ENCODE data around the gene BLZF1. TPM values are rescaled to one million over a fixed set of nuclear protein-coding genes. Genes with fewer than 3 reads are reported as not detected.

Gene BLZF1, protein sequence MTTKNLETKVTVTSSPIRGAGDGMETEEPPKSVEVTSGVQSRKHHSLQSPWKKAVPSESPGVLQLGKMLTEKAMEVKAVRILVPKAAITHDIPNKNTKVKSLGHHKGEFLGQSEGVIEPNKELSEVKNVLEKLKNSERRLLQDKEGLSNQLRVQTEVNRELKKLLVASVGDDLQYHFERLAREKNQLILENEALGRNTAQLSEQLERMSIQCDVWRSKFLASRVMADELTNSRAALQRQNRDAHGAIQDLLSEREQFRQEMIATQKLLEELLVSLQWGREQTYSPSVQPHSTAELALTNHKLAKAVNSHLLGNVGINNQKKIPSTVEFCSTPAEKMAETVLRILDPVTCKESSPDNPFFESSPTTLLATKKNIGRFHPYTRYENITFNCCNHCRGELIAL
- polyA plus RNA-seq (2013, experiment 1 of 2) = 7.5 TPM
- 7.2 TPM for polyA plus RNA-seq (2013, experiment 2 of 2)

DNA sequence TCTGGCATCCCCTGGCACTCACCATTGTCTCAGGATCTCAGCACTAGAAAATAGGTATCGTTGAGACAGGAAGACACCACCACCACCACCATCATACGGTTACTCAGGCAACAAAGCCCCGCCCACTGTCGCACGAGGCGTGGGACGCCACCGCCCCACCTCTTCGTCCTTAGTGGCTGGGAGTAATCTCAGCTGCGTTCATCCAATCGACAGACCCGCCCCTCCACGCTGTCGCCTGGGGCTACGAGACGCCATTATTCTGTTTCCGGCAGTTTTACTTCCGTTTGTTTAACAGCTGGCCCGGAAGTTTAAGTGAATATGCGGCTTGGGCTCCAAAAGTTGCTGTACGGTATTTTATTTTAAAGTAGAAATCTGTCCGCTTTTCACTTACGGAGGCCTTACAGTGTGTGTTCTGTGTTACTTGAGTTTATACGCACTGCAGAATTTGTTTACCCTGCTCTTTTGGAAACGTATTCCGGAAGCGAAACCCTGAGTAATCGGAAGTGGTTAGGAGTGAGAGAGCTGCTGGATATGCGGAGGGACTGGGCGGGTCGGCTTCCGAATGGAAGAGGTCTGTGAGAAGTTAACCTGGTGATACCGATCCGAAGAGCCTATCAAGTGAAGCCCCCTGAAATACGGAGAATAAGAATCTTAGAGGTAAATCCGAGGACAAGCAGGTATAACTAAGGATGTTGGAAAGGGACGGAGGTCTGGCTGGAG is at the start of gene BLZF1, which contains the start of gene NME7:
Gene BLZF1 (plus strand): TSS at position 510 of the 720 bp plus-strand sequence. CDS start 1,328 bp downstream, outside the sequence.
Gene NME7 (minus strand): TSS at position 112 of the 720 bp plus-strand sequence. CDS start 87 bp downstream, at position 25.
- Histone ChIP-seq H3K9me3 (replicated peaks in 1 of 2; ENCODE audit: control insufficient read depth in 2 of 2, insufficient read depth in 1 of 2, low read depth in 1 of 2, low read length in 2 of 2) (peaks cover 2 to 3% of the 10 kb centered on the region in 2 donors), H3K4ac (ENCODE audit: low read length) (peak within 1 kb of the TSS; percentile 93), H2BK15ac (ENCODE audit: low read length) (no peak within 1 kb of the TSS), H3K18ac (ENCODE audit: low read length) (peak within 1 kb of the TSS; percentile 44), H3K23ac (ENCODE audit: low read depth, low read length, poor library complexity) (no peak within 1 kb of the TSS), H3K4me2 (ENCODE audit: insufficient read depth, low read length, poor library complexity, severe bottlenecking) (peak within 1 kb of the TSS; percentile 77), H4K8ac (ENCODE audit: low read depth, low read length) (no peak within 1 kb of the TSS), H4K91ac (ENCODE audit: low read depth, low read length, poor library complexity) (no peak within 1 kb of the TSS), H3K36me3 (replicated peaks in 1 of 2; ENCODE audit: control insufficient read depth in 2 of 2, insufficient read depth in 2 of 2, low read length in 2 of 2) (peaks cover 0 to 34% of the 10 kb centered on the region in 2 donors), H3K14ac (ENCODE audit: low read length) (peak within 1 kb of the TSS; percentile 56), H3K4me3 (ENCODE audit: low read length in 2 of 2) (peak within 1 kb of the TSS; percentile 72 to 92), H2AFZ (ENCODE audit: low read length) (peak within 1 kb of the TSS; percentile 89), H3K27ac (replicated peaks; ENCODE audit: low read length) (peak within 1 kb of the TSS; percentile 64), H3K4me1 (ENCODE audit: control insufficient read depth in 2 of 2, insufficient read depth in 1 of 2, low read depth in 1 of 2, low read length in 2 of 2) (peaks cover 2 to 5% of the 10 kb centered on the region in 2 donors), H3K27me3 (ENCODE audit: control insufficient read depth in 3 of 3, insufficient read depth in 3 of 3, low read depth in 1 of 3, low read length in 3 of 3) (no peaks in the 10 kb centered on the region), H3K79me1 (ENCODE audit: low read depth, low read length) (peaks cover 4% of the 10 kb centered on the region), H3K9ac (ENCODE audit: low read depth, low read length, poor library complexity) (peak within 1 kb of the TSS; percentile 84), H2BK120ac (ENCODE audit: low read depth, low read length) (no peak within 1 kb of the TSS), H2BK5ac (ENCODE audit: low read length) (peak within 1 kb of the TSS; percentile 71), H2AK5ac (ENCODE audit: low read depth, low read length) (no peak within 1 kb of the TSS), H2BK12ac (ENCODE audit: low read length) (no peak within 1 kb of the TSS)
- no CpG with 5 or more reads among the region's 37 CpGs for WGBS, 2 donors (ENCODE audit: extremely low coverage in 2 of 2, insufficient read length in 2 of 2, insufficient replicate concordance in 1 of 2)
- DNase-seq (ENCODE audit: low spot score) = peak; percentile 86

DNA sequence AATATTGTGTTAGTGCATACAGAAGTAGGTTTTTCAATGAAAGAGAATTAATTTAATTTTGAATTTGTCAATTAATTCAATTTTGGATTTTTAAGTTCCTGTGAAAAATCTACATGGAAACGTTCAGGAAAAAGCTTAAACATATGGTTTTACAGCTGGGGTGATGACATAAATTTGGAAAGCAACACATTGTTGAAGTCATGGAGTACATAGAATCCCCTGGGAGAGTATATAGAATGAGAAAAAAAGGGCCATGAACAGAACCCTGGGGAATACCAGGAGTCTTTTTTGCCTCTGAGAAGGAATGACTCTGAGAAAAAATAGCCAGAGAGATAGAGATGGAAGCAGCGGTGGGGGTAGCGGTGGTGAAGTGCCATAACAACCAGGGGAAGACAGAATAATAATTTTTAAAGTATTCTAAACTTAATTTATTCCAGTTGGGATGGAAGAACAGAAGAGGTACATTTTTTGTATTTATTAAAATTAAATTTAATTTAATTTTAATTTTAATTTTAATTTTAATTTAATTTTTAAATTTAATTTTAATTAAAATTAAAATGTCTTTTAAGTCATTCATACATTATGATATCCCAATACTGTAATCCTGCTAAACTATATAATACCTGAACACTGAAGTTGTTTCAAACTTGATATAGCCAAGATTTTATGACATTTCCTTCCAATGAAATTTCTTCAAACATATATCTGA is 49.3 kb upstream of the BLZF1 start:
- Histone ChIP-seq H3K18ac (ENCODE audit: low read length) (no peak overlapping the region), H2BK120ac (ENCODE audit: low read depth, low read length) (no peak overlapping the region), H3K14ac (ENCODE audit: low read length) (no peak overlapping the region), H2AFZ (ENCODE audit: low read length) (no peak overlapping the region), H3K9ac (ENCODE audit: low read depth, low read length, poor library complexity) (no peak overlapping the region), H3K4me1 (ENCODE audit: control insufficient read depth in 2 of 2, insufficient read depth in 1 of 2, low read depth in 1 of 2, low read length in 2 of 2) (no peaks in the 10 kb centered on the region), H3K4me2 (ENCODE audit: insufficient read depth, low read length, poor library complexity, severe bottlenecking) (no peak overlapping the region), H3K23ac (ENCODE audit: low read depth, low read length, poor library complexity) (no peak overlapping the region), H2AK5ac (ENCODE audit: low read depth, low read length) (no peak overlapping the region), H4K8ac (ENCODE audit: low read depth, low read length) (no peak overlapping the region), H2BK5ac (ENCODE audit: low read length) (no peak overlapping the region), H3K4ac (ENCODE audit: low read length) (no peak overlapping the region), H3K4me3 (ENCODE audit: low read length in 2 of 2) (no peak overlapping the region), H2BK12ac (ENCODE audit: low read length) (no peak overlapping the region), H3K9me3 (replicated peaks in 1 of 2; ENCODE audit: control insufficient read depth in 2 of 2, insufficient read depth in 1 of 2, low read depth in 1 of 2, low read length in 2 of 2) (no peaks in the 10 kb centered on the region), H3K36me3 (replicated peaks in 1 of 2; ENCODE audit: control insufficient read depth in 2 of 2, insufficient read depth in 2 of 2, low read length in 2 of 2) (no peaks in the 10 kb centered on the region), H3K27ac (replicated peaks; ENCODE audit: low read length) (no peak overlapping the region), H3K79me1 (ENCODE audit: low read depth, low read length) (no peaks in the 10 kb centered on the region), H2BK15ac (ENCODE audit: low read length) (no peak overlapping the region), H3K27me3 (ENCODE audit: control insufficient read depth in 3 of 3, insufficient read depth in 3 of 3, low read depth in 1 of 3, low read length in 3 of 3) (no peaks in the 10 kb centered on the region), H4K91ac (ENCODE audit: low read depth, low read length, poor library complexity) (no peak overlapping the region)
- DNase-seq (ENCODE audit: low spot score) = no peak
- no CpG with 5 or more reads among the region's 3 CpGs for WGBS, 2 donors (ENCODE audit: extremely low coverage in 2 of 2, insufficient read length in 2 of 2, insufficient replicate concordance in 1 of 2)

DNA sequence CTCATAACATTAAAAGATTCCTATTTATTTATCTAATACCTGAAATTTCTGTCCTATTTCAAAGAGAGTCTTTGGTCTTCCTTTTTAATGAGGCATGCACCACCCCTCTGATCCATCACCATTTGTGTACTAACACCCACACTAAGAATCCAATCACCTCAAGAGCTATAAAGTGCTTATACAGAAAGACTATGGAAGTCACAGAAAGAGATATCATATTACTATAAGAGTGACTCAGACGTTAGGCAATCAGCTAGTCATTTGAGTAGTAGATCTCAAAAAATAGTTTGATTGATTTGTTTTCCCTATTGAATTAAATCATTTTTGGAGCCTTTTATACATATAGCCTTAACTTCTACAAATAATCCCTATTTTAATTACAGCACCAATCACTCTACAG is 46.5 kb upstream of the BLZF1 start:
- Histone ChIP-seq H3K23ac (ENCODE audit: low read depth, low read length, poor library complexity) (no peak overlapping the region), H3K27ac (replicated peaks; ENCODE audit: low read length) (no peak overlapping the region), H2BK12ac (ENCODE audit: low read length) (no peak overlapping the region), H2BK120ac (ENCODE audit: low read depth, low read length) (no peak overlapping the region), H2BK5ac (ENCODE audit: low read length) (no peak overlapping the region), H3K9me3 (replicated peaks in 1 of 2; ENCODE audit: control insufficient read depth in 2 of 2, insufficient read depth in 1 of 2, low read depth in 1 of 2, low read length in 2 of 2) (no peaks in the 10 kb centered on the region), H3K79me1 (ENCODE audit: low read depth, low read length) (no peaks in the 10 kb centered on the region), H2AFZ (ENCODE audit: low read length) (no peak overlapping the region), H3K14ac (ENCODE audit: low read length) (no peak overlapping the region), H4K91ac (ENCODE audit: low read depth, low read length, poor library complexity) (no peak overlapping the region), H3K36me3 (replicated peaks in 1 of 2; ENCODE audit: control insufficient read depth in 2 of 2, insufficient read depth in 2 of 2, low read length in 2 of 2) (no peaks in the 10 kb centered on the region), H3K4ac (ENCODE audit: low read length) (no peak overlapping the region), H4K8ac (ENCODE audit: low read depth, low read length) (no peak overlapping the region), H3K4me3 (ENCODE audit: low read length in 2 of 2) (no peak overlapping the region), H3K27me3 (ENCODE audit: control insufficient read depth in 3 of 3, insufficient read depth in 3 of 3, low read depth in 1 of 3, low read length in 3 of 3) (no peaks in the 10 kb centered on the region), H3K4me1 (ENCODE audit: control insufficient read depth in 2 of 2, insufficient read depth in 1 of 2, low read depth in 1 of 2, low read length in 2 of 2) (peaks cover 0 to 2% of the 10 kb centered on the region in 2 donors), H3K18ac (ENCODE audit: low read length) (no peak overlapping the region), H3K4me2 (ENCODE audit: insufficient read depth, low read length, poor library complexity, severe bottlenecking) (no peak overlapping the region), H3K9ac (ENCODE audit: low read depth, low read length, poor library complexity) (no peak overlapping the region), H2BK15ac (ENCODE audit: low read length) (no peak overlapping the region), H2AK5ac (ENCODE audit: low read depth, low read length) (no peak overlapping the region)
- DNase-seq (ENCODE audit: low spot score) = no peak
- WGBS, 2 donors (ENCODE audit: extremely low coverage in 2 of 2, insufficient read length in 2 of 2, insufficient replicate concordance in 1 of 2) = no CpG with 5 or more reads among the region's 1 CpG
